Tibial nerve (tissue), 4 donors: ENCODE results near the gene EMP2. TPM values are rescaled to one million over a fixed set of nuclear protein-coding genes. Genes with fewer than 3 reads are reported as not detected.

Source experiments
- DNase-seq, 2 donors: peaks; one replicate each; pipeline ENCODE4 v3.0.0-alpha.2; 2019; ENCODE audit warnings: low spot score in 2 of 2
- H3K27ac ChIP-seq, 4 donors: fragments of 200-600 bp; sonication (generic) in 3 of 4; one replicate each; pipeline ENCODE4 v1.5.1; 2017 to 2019; ENCODE audit warnings: mild to moderate bottlenecking in 1 of 4
- H3K27me3 ChIP-seq, 2 donors: fragments of 200-600 bp; sonication (generic) in 1 of 2; one replicate each; pipeline versions ENCODE4 v1.5.1 to v1.6.0; 2017 to 2019
- H3K36me3 ChIP-seq, 3 donors: fragments of 200-600 bp; sonication (generic); one replicate each; pipeline ENCODE4 v1.5.1; 2018 to 2019
- H3K4me1 ChIP-seq, 4 donors: fragments of 200-600 bp; sonication (generic) in 3 of 4; one replicate each; pipeline ENCODE4 v1.5.1; 2017 to 2019
- H3K4me3 ChIP-seq, 4 donors: fragments of 200-600 bp; sonication (generic) in 3 of 4; one replicate each; pipeline ENCODE4 v1.5.1; 2017 to 2019; ENCODE audit warnings: mild to moderate bottlenecking in 1 of 4, moderate library complexity in 1 of 4
- H3K9me3 ChIP-seq, 4 donors: fragments of 200-600 bp; sonication (generic) in 3 of 4; one replicate each; pipeline ENCODE4 v1.5.1; 2017 to 2019
- EP300 ChIP-seq, 2 donors: sonication (generic); formaldehyde crosslinking; IDR thresholded peaks; one replicate each; pipeline ENCODE4 v1.6.1; 2017; ENCODE audit warnings: antibody characterized with exemption in 2 of 2, mild to moderate bottlenecking in 1 of 2
- POLR2A ChIP-seq, 2 donors: fragments of 450-650 bp; IDR thresholded peaks; one replicate each; pipeline ENCODE4 v1.6.1; 2017; ENCODE audit warnings: antibody characterized with exemption in 2 of 2, mild to moderate bottlenecking in 2 of 2, moderate library complexity in 2 of 2
- WGBS, 2 donors: methylation state at CpG; one replicate each; pipeline ENCODE4 v1.1.5; 2018; 5-methylcytosine and 5-hydroxymethylcytosine counted together
- total RNA-seq, 4 donors: library from RNA; depleted of rRNA; stranded (reverse); fragments of >200 nt; gene quantifications; one replicate each; pipeline ENCODE4 v1.1.0, GENCODE V29; 2016
- TF ChIP-seq, protein P1 (sequence below), 5 experiments: fragments of 200-600 bp in 3 of 5; fragments of 450-650 bp in 2 of 5; sonication (generic) in 3 of 5; IDR thresholded peaks; one replicate each; pipeline ENCODE4 v1.5.1; 2016 to 2019; ENCODE audit warnings: antibody characterized with exemption in 5 of 5, mild to moderate bottlenecking in 3 of 5, moderate library complexity in 2 of 5

EMP2 gene
- total RNA-seq, 4 donors from 2014 or later: 60.5 to 72.1 (median 65.5) TPM

DNA sequence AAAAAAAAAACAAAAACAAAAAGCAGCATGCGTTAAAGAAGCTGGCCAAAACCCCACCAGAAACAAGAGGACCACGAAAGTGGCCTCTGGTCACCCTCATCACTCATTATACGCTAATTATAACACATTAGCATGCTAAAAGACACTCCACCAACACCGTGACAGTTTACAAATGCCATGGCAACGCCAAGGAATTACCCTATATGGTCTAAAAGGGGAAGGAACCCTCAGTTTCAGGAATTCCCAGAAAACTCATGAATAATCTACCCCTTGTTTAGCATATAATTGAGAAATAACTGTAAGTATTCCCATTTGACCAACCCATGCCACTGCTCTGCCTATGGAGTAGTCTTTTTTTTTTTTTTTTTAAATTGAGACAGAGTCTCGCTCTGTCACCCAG, 77.6 kb downstream of the EMP2 start:
- peaks cover 0 to 32% (median 0%) of the 10 kb centered on the region in 3 donors for H3K36me3 ChIP-seq
- TF ChIP-seq POLR2A (IDR thresholded peaks at IDR 0.05): no peak
- TF ChIP-seq, protein P1, sequence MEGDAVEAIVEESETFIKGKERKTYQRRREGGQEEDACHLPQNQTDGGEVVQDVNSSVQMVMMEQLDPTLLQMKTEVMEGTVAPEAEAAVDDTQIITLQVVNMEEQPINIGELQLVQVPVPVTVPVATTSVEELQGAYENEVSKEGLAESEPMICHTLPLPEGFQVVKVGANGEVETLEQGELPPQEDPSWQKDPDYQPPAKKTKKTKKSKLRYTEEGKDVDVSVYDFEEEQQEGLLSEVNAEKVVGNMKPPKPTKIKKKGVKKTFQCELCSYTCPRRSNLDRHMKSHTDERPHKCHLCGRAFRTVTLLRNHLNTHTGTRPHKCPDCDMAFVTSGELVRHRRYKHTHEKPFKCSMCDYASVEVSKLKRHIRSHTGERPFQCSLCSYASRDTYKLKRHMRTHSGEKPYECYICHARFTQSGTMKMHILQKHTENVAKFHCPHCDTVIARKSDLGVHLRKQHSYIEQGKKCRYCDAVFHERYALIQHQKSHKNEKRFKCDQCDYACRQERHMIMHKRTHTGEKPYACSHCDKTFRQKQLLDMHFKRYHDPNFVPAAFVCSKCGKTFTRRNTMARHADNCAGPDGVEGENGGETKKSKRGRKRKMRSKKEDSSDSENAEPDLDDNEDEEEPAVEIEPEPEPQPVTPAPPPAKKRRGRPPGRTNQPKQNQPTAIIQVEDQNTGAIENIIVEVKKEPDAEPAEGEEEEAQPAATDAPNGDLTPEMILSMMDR (IDR thresholded peaks at IDR 0.05): no peak
- TF ChIP-seq EP300 (IDR thresholded peaks at IDR 0.05): no peak

DNA sequence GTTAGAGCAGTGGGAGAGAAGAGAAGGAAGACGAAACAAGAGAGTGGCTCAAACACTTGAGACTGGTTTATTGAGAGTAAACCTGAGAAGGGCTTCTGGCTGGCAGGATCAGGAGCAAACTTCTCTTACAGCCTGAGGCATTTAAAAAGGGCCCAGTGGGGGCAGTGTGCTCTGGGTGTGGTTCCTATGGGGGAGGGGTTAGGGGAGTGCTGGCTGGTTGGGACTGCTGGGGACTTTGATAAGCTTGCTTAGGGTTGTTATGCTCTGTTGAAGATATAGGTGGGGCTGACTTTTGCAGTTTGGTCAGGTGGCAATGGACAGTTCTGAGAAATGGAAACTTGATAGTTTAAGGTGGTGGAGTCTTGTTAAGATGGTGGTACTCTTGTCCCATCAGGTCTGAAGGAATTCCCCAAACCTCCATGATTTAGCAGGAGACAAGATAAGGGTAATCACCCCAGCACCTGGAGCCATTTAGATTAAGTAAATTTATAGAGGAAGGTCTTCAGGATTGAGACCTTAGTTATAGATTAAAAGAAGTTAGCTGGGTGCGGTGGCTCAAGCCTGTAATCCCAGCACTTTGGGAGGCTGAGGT, 79.3 kb downstream of the EMP2 start:
- H3K36me3 ChIP-seq: peaks cover 0 to 35% (median 0%) of the 10 kb centered on the region in 3 donors
- no peak for DNase-seq
- H3K4me1 ChIP-seq: no peaks in the 10 kb centered on the region
- no peaks in the 10 kb centered on the region for H3K27me3 ChIP-seq
- 91 to 96% methylated on average over 2 of the region's 2 CpGs for whole genome bisulfite sequencing, 2 donors
- no peaks in the 10 kb centered on the region for H3K9me3 ChIP-seq
- no peak overlapping the region for H3K4me3 ChIP-seq
- TF ChIP-seq, protein P1 (IDR thresholded peaks at IDR 0.05): no peak
- TF ChIP-seq POLR2A (IDR thresholded peaks at IDR 0.05): no peak
- TF ChIP-seq EP300 (IDR thresholded peaks at IDR 0.05): no peak
- H3K27ac ChIP-seq: no peak overlapping the region

More for the DNA sequence above, 77.6 kb downstream of the EMP2 start:
- Histone ChIP-seq H3K4me3 (no peak overlapping the region), H3K9me3 (no peaks in the 10 kb centered on the region), H3K27me3 (no peaks in the 10 kb centered on the region), H3K4me1 (no peaks in the 10 kb centered on the region), H3K27ac (no peak overlapping the region)
- WGBS, 2 donors: 92 to 94% methylated on average over 6 of the region's 6 CpGs
- DNase-seq: no peak

DNA sequence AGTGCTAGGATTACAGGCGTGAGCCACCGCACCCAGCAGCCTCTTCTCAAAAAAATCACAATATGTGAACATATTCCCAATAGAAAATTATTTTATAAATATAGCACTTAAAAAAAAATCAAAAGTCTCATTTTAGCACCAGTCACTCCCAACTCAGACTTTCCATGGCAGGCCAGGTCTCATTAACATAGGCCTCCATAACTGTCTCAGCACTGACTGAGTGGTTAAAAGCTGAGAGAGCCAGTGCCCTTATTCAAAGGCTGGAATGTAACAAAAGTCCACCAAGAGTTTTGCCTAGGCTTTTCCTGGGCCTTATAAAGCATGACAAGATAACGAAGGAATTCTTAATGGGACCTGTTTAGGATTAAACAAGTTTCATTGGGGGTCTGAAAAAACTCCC, 79.8 kb downstream of the EMP2 start:
- 97 to 99% methylated on average over 3 of the region's 3 CpGs for WGBS, 2 donors
- Histone ChIP-seq H3K4me3 (no peak overlapping the region), H3K36me3 (peaks cover 0 to 36% (median 0%) of the 10 kb centered on the region in 3 donors), H3K4me1 (no peaks in the 10 kb centered on the region), H3K27ac (no peak overlapping the region), H3K9me3 (no peaks in the 10 kb centered on the region), H3K27me3 (no peaks in the 10 kb centered on the region)
- TF ChIP-seq EP300 (IDR thresholded peaks at IDR 0.05) (no peak), POLR2A (IDR thresholded peaks at IDR 0.05) (no peak)
- TF ChIP-seq, protein P1 (IDR thresholded peaks at IDR 0.05): no peak
- DNase-seq: no peak

DNA sequence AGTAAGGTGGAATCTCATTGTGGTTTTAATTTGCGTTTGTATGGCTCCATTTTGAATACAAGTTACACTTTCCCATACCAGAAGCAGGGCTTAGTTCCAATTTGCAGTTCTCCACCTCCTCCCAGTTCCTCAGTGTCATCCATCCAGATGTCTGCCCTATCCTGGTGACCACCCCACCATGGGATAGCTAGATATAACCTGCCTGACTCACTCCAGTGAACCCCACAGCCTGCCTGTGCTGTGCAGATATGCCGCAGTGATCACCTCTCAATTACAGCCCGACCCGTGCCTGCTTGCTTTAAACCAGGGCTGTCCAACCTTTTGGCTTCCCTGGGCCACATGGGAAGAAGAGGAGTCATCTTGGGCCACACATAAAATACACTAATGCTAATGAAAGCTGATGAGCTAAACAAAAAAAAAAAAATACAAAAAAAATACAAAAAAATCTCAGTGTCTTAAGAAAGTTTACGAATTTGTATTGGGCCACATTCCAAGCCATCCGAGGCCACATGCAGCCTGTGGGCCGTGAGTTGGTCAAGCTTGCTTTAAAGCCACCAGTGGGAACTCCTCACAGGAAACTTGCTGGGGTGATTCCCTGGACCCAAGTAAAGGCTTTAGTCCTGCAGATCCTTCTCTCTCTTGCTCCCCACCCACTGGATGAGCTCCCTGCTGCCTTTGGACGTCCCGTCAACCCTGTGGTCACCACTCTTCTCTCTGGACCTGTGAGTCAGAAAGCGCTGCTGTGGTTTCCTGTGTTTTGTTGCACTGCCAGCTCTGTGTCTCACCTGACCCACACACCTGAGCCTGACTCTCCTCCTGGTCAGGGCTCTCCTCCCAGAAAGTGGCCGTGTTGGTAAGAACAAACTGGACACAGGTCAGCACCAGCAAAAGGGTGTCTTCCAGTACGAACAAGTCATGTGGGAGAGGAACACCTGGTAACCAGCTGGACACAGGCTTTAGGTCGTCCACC, 83.0 kb downstream of the EMP2 start:
- no peak for TF ChIP-seq EP300 (IDR thresholded peaks at IDR 0.05)
- no peak for TF ChIP-seq POLR2A (IDR thresholded peaks at IDR 0.05)
- TF ChIP-seq, protein P1 (IDR thresholded peaks at IDR 0.05): no peak
- 87 to 89% methylated on average over 13 of the region's 13 CpGs for WGBS, 2 donors

DNA sequence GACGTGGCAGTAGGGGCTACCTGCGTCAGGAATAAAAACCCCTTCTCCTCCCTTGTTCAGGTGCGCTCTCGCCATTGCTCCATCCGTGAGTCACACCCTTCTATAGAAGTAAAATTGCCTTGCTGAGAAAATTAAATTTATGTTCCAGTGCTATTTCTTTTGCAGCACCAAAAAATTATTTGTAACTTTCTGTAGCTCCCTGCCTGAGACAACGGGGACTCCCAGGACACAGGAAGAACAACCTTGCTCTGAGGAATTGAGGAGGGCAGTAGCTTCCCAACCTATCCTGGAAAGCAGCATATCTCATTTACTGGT, 85.4 kb downstream of the EMP2 start:
- no peak for TF ChIP-seq POLR2A (IDR thresholded peaks at IDR 0.05)
- TF ChIP-seq, protein P1 (IDR thresholded peaks at IDR 0.05): no peak
- TF ChIP-seq EP300 (IDR thresholded peaks at IDR 0.05): no peak
- Histone ChIP-seq H3K4me1 (peaks cover 0 to 7% (median 2%) of the 10 kb centered on the region in 4 donors), H3K27me3 (no peaks in the 10 kb centered on the region), H3K9me3 (peaks cover 0 to 8% (median 0%) of the 10 kb centered on the region in 4 donors), H3K36me3 (peaks cover 0 to 14% (median 0%) of the 10 kb centered on the region in 3 donors), H3K27ac (no peak overlapping the region), H3K4me3 (no peak overlapping the region)
- WGBS, 2 donors: 94 to 95% methylated on average over 6 of the region's 6 CpGs
- DNase-seq: no peak

More for the DNA sequence above, 83.0 kb downstream of the EMP2 start:
- Histone ChIP-seq H3K4me3 (no peak overlapping the region), H3K9me3 (peaks cover 0 to 8% (median 0%) of the 10 kb centered on the region in 4 donors), H3K27me3 (no peaks in the 10 kb centered on the region), H3K27ac (no peak overlapping the region), H3K4me1 (no peaks in the 10 kb centered on the region), H3K36me3 (peaks cover 0 to 36% (median 0%) of the 10 kb centered on the region in 3 donors)
- DNase-seq: no peak
